ENCODE measurements around the gene MYO1F. TPM values are rescaled to one million over a fixed set of nuclear protein-coding genes. Genes with fewer than 3 reads are reported as not detected.
A peak's percentile ranks its signal among the peaks of the same experiment; 100 is the strongest.
"Not testable (repeated sequence)": the region's sequence is repeated elsewhere in the genome, so short reads cannot be mapped to it uniquely, and the experiment has no call there.

MYO1F gene
- 10 to 100 TPM; 23.3 to 54.1 TPM for total RNA-seq

- DNase-seq (peak; percentile 23 to 35), ATAC-seq (replicated peaks in 1 of 2) (no peak)
- Mint-ChIP-seq H3K36me3 (ENCODE audit: insufficient read depth in 2 of 2) (peaks cover 0 to 1% of the 10 kb centered on the region in 2 donors), H3K27ac (peak within 1 kb of the TSS; percentile 60), H3K27me3 (ENCODE audit: low read depth) (peaks cover 6% of the 10 kb centered on the region), H3K4me1 (ENCODE audit: low read depth) (peaks cover 55% of the 10 kb centered on the region), H3K9me3 (no peaks in the 10 kb centered on the region), H3K4me3 (peak within 1 kb of the TSS; percentile 89 to 92)
These were observed at the start of gene MYO1F for GRCh38 chr19:8577247-8577646. TSS of gene MYO1F (minus strand) at chr19:8577442. CDS start at chr19:8577309, 133 bp downstream.

GRCh38 chr19:8626842-8627241 is 49.6 kb upstream of the MYO1F start:
- H3K9me3 Mint-ChIP-seq: no peaks in the 10 kb centered on the region
- ATAC-seq (replicated peaks in 1 of 2) (no peak), DNase-seq (no peak)
- no peaks in the 10 kb centered on the region for H3K4me1 Mint-ChIP-seq (ENCODE audit: low read depth)
- H3K27ac Mint-ChIP-seq: no peak overlapping the region
- H3K36me3 Mint-ChIP-seq (ENCODE audit: insufficient read depth in 2 of 2): no peaks in the 10 kb centered on the region
- H3K27me3 Mint-ChIP-seq (ENCODE audit: low read depth): no peaks in the 10 kb centered on the region
- H3K4me3 Mint-ChIP-seq: no peak overlapping the region

GRCh38 chr19:8622886-8623285 is 45.6 kb upstream of the MYO1F start:
- not testable (repeated sequence) for H3K27ac Mint-ChIP-seq; H3K4me1 Mint-ChIP-seq (ENCODE audit: low read depth); H3K36me3 Mint-ChIP-seq (ENCODE audit: insufficient read depth in 2 of 2); H3K9me3 Mint-ChIP-seq; H3K4me3 Mint-ChIP-seq; DNase-seq; ATAC-seq (replicated peaks in 1 of 2); H3K27me3 Mint-ChIP-seq (ENCODE audit: low read depth)

- Mint-ChIP-seq H3K4me3 (no peak overlapping the region), H3K27me3 (ENCODE audit: low read depth) (peaks cover 11% of the 10 kb centered on the region), H3K9me3 (no peaks in the 10 kb centered on the region), H3K4me1 (ENCODE audit: low read depth) (peaks cover 12% of the 10 kb centered on the region), H3K36me3 (ENCODE audit: insufficient read depth in 2 of 2) (no peaks in the 10 kb centered on the region), H3K27ac (no peak overlapping the region)
- no peak for DNase-seq
- no peak for ATAC-seq (replicated peaks in 1 of 2)
These were observed 41.5 kb upstream of the MYO1F start for GRCh38 chr19:8618751-8619150.

GRCh38 chr19:8617984-8618383 is 40.7 kb upstream of the MYO1F start:
- H3K9me3 Mint-ChIP-seq: no peaks in the 10 kb centered on the region
- H3K4me3 Mint-ChIP-seq: no peak overlapping the region
- H3K27me3 Mint-ChIP-seq (ENCODE audit: low read depth): peaks cover 11% of the 10 kb centered on the region
- H3K27ac Mint-ChIP-seq: no peak overlapping the region
- DNase-seq (no peak), ATAC-seq (replicated peaks in 1 of 2) (no peak)
- H3K36me3 Mint-ChIP-seq (ENCODE audit: insufficient read depth in 2 of 2): no peaks in the 10 kb centered on the region
- H3K4me1 Mint-ChIP-seq (ENCODE audit: low read depth): peaks cover 12% of the 10 kb centered on the region

GRCh38 chr19:8617325-8617724 is 40.1 kb upstream of the MYO1F start:
- H3K4me3 Mint-ChIP-seq; H3K36me3 Mint-ChIP-seq (ENCODE audit: insufficient read depth in 2 of 2); H3K9me3 Mint-ChIP-seq; ATAC-seq (replicated peaks in 1 of 2); DNase-seq; H3K27ac Mint-ChIP-seq: not testable (repeated sequence)
- Mint-ChIP-seq H3K27me3 (ENCODE audit: low read depth) (peaks cover 11% of the 10 kb centered on the region), H3K4me1 (ENCODE audit: low read depth) (peaks cover 18% of the 10 kb centered on the region)

GRCh38 chr19:8616861-8617260 is 39.6 kb upstream of the MYO1F start:
- Mint-ChIP-seq H3K27me3 (ENCODE audit: low read depth) (peaks cover 11% of the 10 kb centered on the region), H3K27ac (no peak overlapping the region), H3K4me1 (ENCODE audit: low read depth) (peaks cover 22% of the 10 kb centered on the region), H3K4me3 (no peak overlapping the region), H3K36me3 (ENCODE audit: insufficient read depth in 2 of 2) (no peaks in the 10 kb centered on the region), H3K9me3 (no peaks in the 10 kb centered on the region)
- DNase-seq (no peak), ATAC-seq (replicated peaks in 1 of 2) (no peak)

GRCh38 chr19:8615813-8616596 is 38.8 kb upstream of the MYO1F start:
- H3K27me3 Mint-ChIP-seq (ENCODE audit: low read depth): peaks cover 11% of the 10 kb centered on the region
- ATAC-seq (replicated peaks in 1 of 2) (peak; percentile 38 to 41), DNase-seq (peak; percentile 59 to 71)
- H3K36me3 Mint-ChIP-seq (ENCODE audit: insufficient read depth in 2 of 2): no peaks in the 10 kb centered on the region
- H3K4me3 Mint-ChIP-seq: peak overlapping the region in 1 of 2 donors; percentile 26
- H3K9me3 Mint-ChIP-seq: no peaks in the 10 kb centered on the region
- H3K27ac Mint-ChIP-seq: no peak overlapping the region
- H3K4me1 Mint-ChIP-seq (ENCODE audit: low read depth): peaks cover 26% of the 10 kb centered on the region

- ATAC-seq (replicated peaks in 1 of 2) (no peak), DNase-seq (no peak)
- Mint-ChIP-seq H3K36me3 (ENCODE audit: insufficient read depth in 2 of 2) (peaks cover under 1 to 3% of the 10 kb centered on the region in 2 donors), H3K4me3 (no peak overlapping the region), H3K27ac (no peak overlapping the region), H3K9me3 (no peaks in the 10 kb centered on the region), H3K4me1 (ENCODE audit: low read depth) (peaks cover 29% of the 10 kb centered on the region), H3K27me3 (ENCODE audit: low read depth) (peaks cover 11% of the 10 kb centered on the region)
These were observed 37.8 kb upstream of the MYO1F start for GRCh38 chr19:8615024-8615423.

- no peaks in the 10 kb centered on the region for H3K9me3 Mint-ChIP-seq
- H3K36me3 Mint-ChIP-seq (ENCODE audit: insufficient read depth in 2 of 2): peaks cover 4 to 6% of the 10 kb centered on the region in 2 donors
These were observed 37.2 kb upstream of the MYO1F start for GRCh38 chr19:8614455-8614854.

GRCh38 chr19:8612807-8613171 is 35.5 kb upstream of the MYO1F start:
- Mint-ChIP-seq H3K27ac (no peak overlapping the region), H3K27me3 (ENCODE audit: low read depth) (peaks cover 11% of the 10 kb centered on the region), H3K4me1 (ENCODE audit: low read depth) (peaks cover 49% of the 10 kb centered on the region), H3K36me3 (ENCODE audit: insufficient read depth in 2 of 2) (peaks cover 4 to 6% of the 10 kb centered on the region in 2 donors), H3K4me3 (peak overlapping the region in 1 of 2 donors; percentile 59), H3K9me3 (no peaks in the 10 kb centered on the region)
- ATAC-seq (replicated peaks in 1 of 2) (no peak), DNase-seq (no peak)

More at GRCh38 chr19:8614455-8614854, 37.2 kb upstream of the MYO1F start:
- ATAC-seq (replicated peaks in 1 of 2): no peak
- H3K4me1 Mint-ChIP-seq (ENCODE audit: low read depth): peaks cover 35% of the 10 kb centered on the region
- H3K4me3 Mint-ChIP-seq: no peak overlapping the region
- H3K27me3 Mint-ChIP-seq (ENCODE audit: low read depth): peaks cover 11% of the 10 kb centered on the region
- H3K27ac Mint-ChIP-seq: no peak overlapping the region
- DNase-seq: no peak

- Mint-ChIP-seq H3K36me3 (ENCODE audit: insufficient read depth in 2 of 2) (peaks cover 4 to 6% of the 10 kb centered on the region in 2 donors), H3K4me1 (ENCODE audit: low read depth) (peaks cover 49% of the 10 kb centered on the region), H3K4me3 (peak overlapping the region; percentile 31 to 59), H3K27me3 (ENCODE audit: low read depth) (peaks cover 11% of the 10 kb centered on the region), H3K27ac (no peak overlapping the region), H3K9me3 (no peaks in the 10 kb centered on the region)
- no peak for DNase-seq
- ATAC-seq (replicated peaks in 1 of 2): no peak
These were observed 34.9 kb upstream of the MYO1F start for GRCh38 chr19:8611877-8612806.

GRCh38 chr19:8611391-8611876 is 34.2 kb upstream of the MYO1F start:
- Mint-ChIP-seq H3K27me3 (ENCODE audit: low read depth) (peaks cover 11% of the 10 kb centered on the region), H3K4me1 (ENCODE audit: low read depth) (peaks cover 49% of the 10 kb centered on the region), H3K4me3 (peak overlapping the region in 1 of 2 donors; percentile 56), H3K27ac (no peak overlapping the region), H3K36me3 (ENCODE audit: insufficient read depth in 2 of 2) (peaks cover 6% of the 10 kb centered on the region in 2 donors), H3K9me3 (no peaks in the 10 kb centered on the region)
- ATAC-seq (replicated peaks in 1 of 2): no peak
- peak in 1 of 2 donors; percentile 7 for DNase-seq
